IMR-90 (cell line): ENCODE data around the gene MICALL2. TPM values are rescaled to one million over a fixed set of nuclear protein-coding genes. Genes with fewer than 3 reads are reported as not detected.

Source experiments
- ATAC-seq: fragments of 200-7000 bp; cut with Tn5 transposase; 2 replicates; pipeline ENCODE4 v1.9.1; 2020; ENCODE audit warnings: low read depth, mild to moderate bottlenecking, moderate library complexity
- BruUV-seq: library from RNA; stranded (reverse); fragments of 400-500 nt; replicated peaks from 2 replicates; lab custom pipeline; 2021; lab: Mats Ljungman, UMichigan
- CTCF ChIA-PET: fragments of 300-600 bp; formaldehyde crosslinking; extraction: SDS; loops from one replicate; lab custom pipeline; 2021; ENCODE audit warnings: antibody characterized with exemption; lab: Yijun Ruan, JAX
- POLR2A ChIA-PET: fragments of 300-600 bp; sonication (Branson Sonifier 250); formaldehyde crosslinking; loops from one replicate; lab custom pipeline; 2022; ENCODE audit warnings: antibody characterized with exemption; ENCODE audit not compliant: unreplicated experiment; lab: Charles Lee
- DNase-seq: peaks from one replicate; pipeline ENCODE4 v3.0.0; 2013
- H2AFZ ChIP-seq: replicated peaks from 2 replicates; pipeline ENCODE3; 2013; ENCODE audit warnings: low read length, mild to moderate bottlenecking; ENCODE audit not compliant: poor library complexity
- H2AK5ac ChIP-seq: 2 replicates; pipeline ENCODE4 v1.6.1; 2013; ENCODE audit warnings: low read depth, low read length, inconsistent platforms
- H2AK9ac ChIP-seq: replicated peaks from 2 replicates; pipeline ENCODE3; 2013; ENCODE audit warnings: mild to moderate bottlenecking, low read depth, low read length, moderate library complexity; ENCODE audit not compliant: poor library complexity
- H2BK120ac ChIP-seq: 2 replicates; pipeline ENCODE4 v1.6.1; 2013; ENCODE audit warnings: low read depth, low read length, inconsistent platforms
- H2BK15ac ChIP-seq: 3 replicates; pipeline ENCODE4 v1.6.1; 2013; ENCODE audit warnings: low read depth, low read length, inconsistent platforms
- H2BK20ac ChIP-seq: 2 replicates; pipeline ENCODE4 v1.6.1; 2013; ENCODE audit warnings: low read depth, mild to moderate bottlenecking, inconsistent platforms, low read length, moderate library complexity
- H2BK5ac ChIP-seq: 2 replicates; pipeline ENCODE4 v1.6.1; 2013; ENCODE audit warnings: mild to moderate bottlenecking, low read depth, low read length, inconsistent platforms; ENCODE audit not compliant: poor library complexity, severe bottlenecking
- H3K14ac ChIP-seq: replicated peaks from 2 replicates; pipeline ENCODE4 v1.6.1; 2013; ENCODE audit warnings: low read depth, low read length, inconsistent platforms
- H3K18ac ChIP-seq: 2 replicates; pipeline ENCODE4 v1.6.1; 2013; ENCODE audit warnings: low read depth, low read length, control low read depth
- H3K23ac ChIP-seq: 2 replicates; pipeline ENCODE4 v1.6.1; 2013; ENCODE audit warnings: low read depth, low read length, inconsistent platforms
- H3K27ac ChIP-seq: 2 replicates; pipeline ENCODE4 v1.5.1; 2013; ENCODE audit warnings: mild to moderate bottlenecking, control low read depth, low read length; ENCODE audit not compliant: insufficient read depth
- H3K27me3 ChIP-seq: 2 replicates; pipeline ENCODE4 v1.6.1; 2013; ENCODE audit warnings: low read length; ENCODE audit not compliant: control insufficient read depth, insufficient read depth
- H3K36me3 ChIP-seq: 2 replicates; pipeline ENCODE4 v1.6.1; 2013; ENCODE audit warnings: low read length, mixed read lengths; ENCODE audit not compliant: control insufficient read depth, insufficient read depth
- H3K4ac ChIP-seq: 2 replicates; pipeline ENCODE4 v1.6.1; 2013; ENCODE audit warnings: low read depth, low read length, inconsistent platforms
- H3K4me1 ChIP-seq: 2 replicates; pipeline ENCODE4 v1.6.1; 2013; ENCODE audit warnings: low read length, mixed read lengths; ENCODE audit not compliant: control insufficient read depth, insufficient read depth
- H3K4me2 ChIP-seq: 2 replicates; pipeline ENCODE4 v1.6.1; 2013; ENCODE audit warnings: low read depth, mild to moderate bottlenecking, control low read depth, low read length, moderate library complexity
- H3K4me3 ChIP-seq: 2 replicates; pipeline ENCODE4 v1.5.1; 2013; ENCODE audit warnings: low read depth, mild to moderate bottlenecking, control low read depth, low read length, moderate library complexity; ENCODE audit not compliant: insufficient read depth
- H3K56ac ChIP-seq: 2 replicates; pipeline ENCODE4 v1.6.1; 2013; ENCODE audit warnings: low read length, inconsistent platforms; ENCODE audit not compliant: insufficient read depth; ENCODE audit errors: extremely low read depth
- H3K79me1 ChIP-seq, 2 experiments: 2 replicates each; pipeline ENCODE4 v1.6.1; 2013; ENCODE audit warnings: low read length in 2 of 2, inconsistent platforms in 1 of 2, low read depth in 1 of 2
- H3K9ac ChIP-seq: 2 replicates; pipeline ENCODE4 v1.6.1; 2013; ENCODE audit warnings: low read depth, low read length, control low read depth
- H3K9me1 ChIP-seq: 2 replicates; pipeline ENCODE4 v1.6.1; 2013; ENCODE audit warnings: low read length, inconsistent platforms; ENCODE audit not compliant: insufficient read depth
- H3K9me3 ChIP-seq: 2 replicates; pipeline ENCODE4 v1.6.1; 2013; ENCODE audit warnings: low read length; ENCODE audit not compliant: control insufficient read depth, insufficient read depth
- H4K20me1 ChIP-seq: 2 replicates; pipeline ENCODE4 v1.6.1; 2013; ENCODE audit warnings: low read length, inconsistent platforms; ENCODE audit not compliant: insufficient read depth
- H4K5ac ChIP-seq: 2 replicates; pipeline ENCODE4 v1.6.1; 2013; ENCODE audit warnings: mild to moderate bottlenecking, low read depth, low read length, control low read depth
- H4K8ac ChIP-seq, 2 experiments: 2 replicates each; pipeline ENCODE4 v1.6.1; 2013; ENCODE audit warnings: low read depth in 2 of 2, low read length in 2 of 2, control low read depth in 1 of 2, inconsistent platforms in 1 of 2
- H4K91ac ChIP-seq: 2 replicates; pipeline ENCODE4 v1.6.1; 2013; ENCODE audit warnings: low read depth, low read length, inconsistent platforms; ENCODE audit not compliant: insufficient read depth
- BHLHE40 ChIP-seq: fragments of 150-350 bp; IDR thresholded peaks from 2 replicates; pipeline ENCODE4 v1.6.1; 2016; ENCODE audit warnings: mild to moderate bottlenecking, low read depth, low read length
- CEBPB ChIP-seq: IDR thresholded peaks from 2 replicates; pipeline ENCODE4 v1.6.1; 2012; ENCODE audit warnings: low read depth, low read length, improper control_type of control experiment
- CHD1 ChIP-seq: IDR thresholded peaks from 2 replicates; pipeline ENCODE4 v1.6.1; 2012; ENCODE audit warnings: low read depth, low read length, improper control_type of control experiment
- CTCF ChIP-seq: conservative IDR thresholded peaks from 2 replicates; pipeline ENCODE4 v1.5.1; 2012; ENCODE audit warnings: mild to moderate bottlenecking, low read depth, low read length, improper control_type of control experiment
- MAFK ChIP-seq: IDR thresholded peaks from 2 replicates; pipeline ENCODE4 v1.6.1; 2012; ENCODE audit warnings: low read depth, low read length, improper control_type of control experiment
- NFE2L2 ChIP-seq: fragments of 150-350 bp; IDR thresholded peaks from 2 replicates; pipeline ENCODE4 v1.6.1; 2016; ENCODE audit warnings: low read depth, mild to moderate bottlenecking, low read length
- POLR2A ChIP-seq: IDR thresholded peaks from 2 replicates; pipeline ENCODE4 v1.6.1; 2012; ENCODE audit warnings: mild to moderate bottlenecking, low read depth, low read length
- RCOR1 ChIP-seq: IDR thresholded peaks from 2 replicates; pipeline ENCODE4 v1.6.1; 2012; ENCODE audit warnings: mild to moderate bottlenecking, low read length, improper control_type of control experiment; ENCODE audit not compliant: insufficient replicate concordance
- SMC3 ChIP-seq: fragments of 150-350 bp; IDR thresholded peaks from 2 replicates; pipeline ENCODE4 v1.6.1; 2016; ENCODE audit warnings: low read depth, mild to moderate bottlenecking, antibody characterized with exemption, low read length, moderate library complexity
- WGBS, 2 experiments: methylation state at CpG; one replicate each; pipeline versions ENCODE4 v1.1.5 to v1.1.7; 2013; ENCODE audit warnings: missing lambda C conversion rate in 2 of 2; ENCODE audit not compliant: insufficient read length in 1 of 2; ENCODE audit errors: extremely low coverage in 2 of 2; 5-methylcytosine and 5-hydroxymethylcytosine counted together
- dilution Hi-C: fragments of 300-500 bp; cut with HindIII; formaldehyde crosslinking; loops from one replicate; pipeline ENCODE4 v1.14.3; 2018; ENCODE audit warnings: low sequenced_read_pairs; ENCODE audit not compliant: unreplicated experiment
- in situ Hi-C: fragments of 300-500 bp; cut with MboI; formaldehyde crosslinking; loops from 3 replicates; pipeline ENCODE4 v1.14.3; 2019; ENCODE audit warnings: low sequenced_read_pairs, inconsistent platforms, mixed read lengths
- intact Hi-C: fragments of 100-400 bp; cut with micrococcal nuclease; formaldehyde crosslinking; loops from 2 replicates; pipeline ENCODE4 v1.10.0; 2022
- polyA plus RNA-seq, 3 experiments: library from polyadenylated mRNA; depleted of rRNA; stranded (reverse); fragments of >200 nt; gene quantifications; 2 replicates each; pipeline ENCODE4 v1.2.3, GENCODE V29; 2012; ENCODE audit warnings: low replicate concordance in 1 of 3
- total RNA-seq: library from RNA; depleted of rRNA; stranded (reverse); fragments of >200 nt; gene quantifications from 2 replicates; pipeline ENCODE4 v1.2.3, GENCODE V29; 2012

The MICALL2 gene
- total and polyA plus RNA-seq, 2 of the 4 experiments (the other 2 are of a cell fraction), result 6.6 to 34.1 TPM

GRCh38 chr7:1386623-1387220, 72.5 kb downstream of the MICALL2 start:
- TF ChIP-seq POLR2A (no peak), CTCF (no peak), SMC3 (no peak), NFE2L2 (no peak), CHD1 (no peak), CEBPB (no peak), BHLHE40 (no peak), MAFK (no peak), RCOR1 (no peak)
- no peak overlapping the region for H3K56ac ChIP-seq
- ATAC-seq (no peak), DNase-seq (no peak)
- H3K9ac ChIP-seq, result no peak overlapping the region
- dilution Hi-C loops (no loop called here), intact Hi-C loops (no loop called here), in situ Hi-C loops (no loop called here)
- POLR2A ChIA-PET, result no interaction called here
- H4K8ac ChIP-seq, result no peak overlapping the region
- no peaks in the 10 kb centered on the region for H3K9me1 ChIP-seq
- H3K23ac ChIP-seq, result no peak overlapping the region
- BruUV-seq, result no TSS peak
- H4K91ac ChIP-seq, result no peak overlapping the region
- no peak overlapping the region for H4K5ac ChIP-seq
- no peak overlapping the region for H2BK5ac ChIP-seq
- H2AFZ ChIP-seq, result no peak overlapping the region
- no peak overlapping the region for H2AK5ac ChIP-seq
- H3K14ac ChIP-seq, result no peak overlapping the region
- H3K4me3 ChIP-seq, result no peak overlapping the region
- no peaks in the 10 kb centered on the region for H3K4me1 ChIP-seq
- peaks cover 71% of the 10 kb centered on the region for H3K27me3 ChIP-seq
- peaks cover 4% of the 10 kb centered on the region for H3K9me3 ChIP-seq
- H2BK120ac ChIP-seq, result no peak overlapping the region
- H2BK20ac ChIP-seq, result no peak overlapping the region
- H2BK15ac ChIP-seq, result no peak overlapping the region
- no peak overlapping the region for H3K4me2 ChIP-seq
- WGBS, 2 experiments, result 36% methylated on average over 13 of the region's 25 CpGs; no CpG with 5 or more reads in 1 of the 2 experiments
- CTCF ChIA-PET, result no interaction called here
- no peaks in the 10 kb centered on the region for H3K79me1 ChIP-seq
- H2AK9ac ChIP-seq, result no peak overlapping the region
- H3K4ac ChIP-seq, result no peak overlapping the region
- no peaks in the 10 kb centered on the region for H3K36me3 ChIP-seq
- H4K20me1 ChIP-seq, result no peaks in the 10 kb centered on the region
- no peak overlapping the region for H3K18ac ChIP-seq
- H3K27ac ChIP-seq, result no peak overlapping the region
